ENCODE results near the gene COL17A1.

GRCh38 chr10:104069613-104070012 lies 16.1 kb downstream of the COL17A1 start:
- no peak for TF ChIP-seq POLR2A (IDR thresholded peaks at IDR 0.05; ENCODE audit: low read length)
- no peak for TF ChIP-seq GATA1 (IDR thresholded peaks at IDR 0.05; ENCODE audit: low read depth, low read length)
